Psoas muscle (tissue), 8 donors: ENCODE measurements around the gene MED7. TPM values are rescaled to one million over a fixed set of nuclear protein-coding genes. Genes with fewer than 3 reads are reported as not detected.

Experiments
- ATAC-seq, 4 donors: fragments of 200-7000 bp; cut with Tn5 transposase; one replicate each; pipeline ENCODE4 v1.9.1; 2020; ENCODE audit warnings: moderate library complexity in 3 of 4, mild to moderate bottlenecking in 2 of 4
- DNase-seq, 2 donors: peaks; one replicate each; pipeline ENCODE4 v3.0.0-alpha.2; 2020
- H3K27ac ChIP-seq: fragments of 200-600 bp; one replicate; pipeline ENCODE4 v1.8.0; 2022
- H3K27me3 ChIP-seq, 3 donors: fragments of 200-600 bp in 1 of 3; one replicate each; pipeline versions ENCODE4 v1.6.1 to v1.8.0; 2013 to 2022; ENCODE audit warnings: low read length in 2 of 3, mild to moderate bottlenecking in 2 of 3, moderate library complexity in 1 of 3; ENCODE audit not compliant: insufficient read depth in 3 of 3
- H3K36me3 ChIP-seq, 2 donors: fragments of 200-600 bp in 1 of 2; one replicate each; pipeline versions ENCODE4 v1.6.1 to v1.8.0; 2013 to 2022; ENCODE audit warnings: low read depth in 1 of 2, mild to moderate bottlenecking in 1 of 2, moderate library complexity in 1 of 2; ENCODE audit not compliant: insufficient read depth in 1 of 2
- H3K4me1 ChIP-seq: fragments of 200-600 bp; one replicate; pipeline ENCODE4 v1.8.0; 2022
- H3K4me3 ChIP-seq: fragments of 200-600 bp; one replicate; pipeline ENCODE4 v1.8.0; 2022; ENCODE audit warnings: mild to moderate bottlenecking
- H3K9me3 ChIP-seq: fragments of 200-600 bp; one replicate; pipeline ENCODE4 v1.8.0; 2022
- CTCF ChIP-seq: fragments of 200-600 bp; IDR thresholded peaks from one replicate; pipeline ENCODE4 v1.8.0; 2022; ENCODE audit warnings: antibody characterized with exemption
- WGBS, 3 donors: extraction: QIAGEN DNeasy Blood & Tissue Kit; methylation state at CpG; one replicate each; pipeline versions ENCODE4 v1.1.6 to v1.1.7; 2013; 5-methylcytosine and 5-hydroxymethylcytosine counted together
- intact Hi-C, 2 donors: fragments of 100-400 bp; cut with DNase I; formaldehyde crosslinking; loops; one replicate each; pipeline versions ENCODE4 v1.11.0 to v1.14.2; 2022
- long read RNA-seq, 2 donors: library from polyadenylated mRNA; unstranded; transcript quantifications; one replicate each; pipeline ENCODE4 v2.0.0, GENCODE V29; 2021
- polyA plus RNA-seq, 3 donors: library from polyadenylated mRNA; stranded (reverse); fragments of 200-250 nt; gene quantifications; one replicate each; pipeline ENCODE4 v1.2.3, GENCODE V29; 2013
- total RNA-seq, 4 donors: library from RNA; stranded (reverse); fragmentation: NEBNext Ultra II Directional in 2 of 4; extraction: Animal tissue kit (Norgen Biotek cat#: 25700) in 2 of 4; gene quantifications; one replicate each; pipeline versions ENCODE4 v1.2.1 to v1.2.4, GENCODE V29; 2021 to 2023
- donor health status: healthy with polysubstance abuse.
- donor health status: DM: no; HTN: no; CAD: no; lungs with moderate emphysema.
- donor health status: Bipolar disorder and iron deficiency.
- donor health status: healthy.
- donor health status: DM: yes; HTN: yes; CAD: no.
- donor health status: DM: no; HTN: no; CAD: no.
- donor health status: DM: no; HTN: no; CAD: no.
- donor health status: DM: yes; HTN: yes; CAD: no.

The MED7 gene, protein sequence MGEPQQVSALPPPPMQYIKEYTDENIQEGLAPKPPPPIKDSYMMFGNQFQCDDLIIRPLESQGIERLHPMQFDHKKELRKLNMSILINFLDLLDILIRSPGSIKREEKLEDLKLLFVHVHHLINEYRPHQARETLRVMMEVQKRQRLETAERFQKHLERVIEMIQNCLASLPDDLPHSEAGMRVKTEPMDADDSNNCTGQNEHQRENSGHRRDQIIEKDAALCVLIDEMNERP
- total RNA-seq (10 to 100 TPM; 10.6 to 11.8 (median 11.3) TPM), polyA plus RNA-seq (10 to 100 TPM; 12.9 to 17.5 (median 16.5) TPM)
- long read RNA-seq, donor 1, transcript MED7-201 (2 exons, 2,402 nt): major isoform, 5 of 5 reads
- long read RNA-seq, donor 1, partial matches to known transcripts: 0 of 5 reads
- long read RNA-seq, donor 1, other reads (novel, unspliced or antisense): 0 of 5 reads
- long read RNA-seq, donor 2, transcript MED7-201 (2 exons, 2,402 nt): major isoform, 22 of 29 reads
- long read RNA-seq, donor 2, partial matches to known transcripts: 5 of 29 reads
- long read RNA-seq, donor 2, other reads (novel, unspliced or antisense): 1 of 29 reads

DNA sequence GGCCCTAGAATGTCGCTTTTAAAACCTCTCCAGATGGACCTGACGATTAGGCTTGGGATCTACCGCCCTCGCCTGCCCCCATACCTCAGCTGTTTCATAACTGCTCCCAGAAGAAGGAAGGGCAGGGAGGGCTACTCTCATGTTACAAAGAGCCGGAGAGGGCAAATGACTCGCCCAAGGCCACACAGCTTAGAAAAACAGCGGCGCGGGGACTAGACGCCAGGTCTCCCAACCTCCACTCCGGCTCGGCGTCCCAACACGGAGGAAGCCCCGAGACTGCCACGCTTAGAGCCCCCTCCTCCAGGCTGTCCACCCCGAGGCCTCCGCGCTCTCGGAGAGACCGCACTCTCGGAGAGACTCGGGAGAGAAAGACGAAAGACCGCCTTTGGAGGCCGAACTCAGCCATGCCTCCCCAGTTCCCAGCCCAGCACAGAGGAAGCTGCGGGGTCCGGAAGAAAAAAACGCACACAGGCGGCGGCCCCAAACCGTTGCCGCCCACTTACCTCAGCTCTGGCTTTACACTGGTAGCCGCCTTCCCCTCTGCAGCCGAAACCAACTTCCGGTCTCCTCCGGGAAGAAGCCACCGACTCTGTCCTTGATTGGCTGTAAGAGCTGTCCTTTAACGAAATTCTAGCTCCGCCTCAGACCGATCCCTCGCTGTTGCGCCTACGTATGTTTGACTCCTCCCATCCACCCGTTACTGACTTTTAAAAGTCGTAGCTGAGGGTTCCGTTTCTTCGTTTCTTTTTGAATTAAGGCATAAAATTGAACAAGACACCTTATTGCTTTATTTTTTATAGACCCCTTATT is at the start of gene MED7:
Gene MED7, minus strand, starts transcription at position 549 of the 810 bp plus-strand sequence. CDS start 3,434 bp downstream, outside the sequence.
- 0 to 1% (median 1%) methylated on average over 48 of the region's 48 CpGs for WGBS, 3 donors
- TF ChIP-seq CTCF: no peak
- DNase-seq: peak; percentile 88 to 94
- H3K36me3 ChIP-seq: peaks cover 0 to 18% of the 10 kb centered on the region in 2 donors
- H3K4me3 ChIP-seq: peak within 1 kb of the TSS; percentile 99
- H3K4me1 ChIP-seq: peaks cover 8% of the 10 kb centered on the region
- peak within 1 kb of the TSS; percentile 97 for H3K27ac ChIP-seq
- H3K9me3 ChIP-seq: no peaks in the 10 kb centered on the region
- intact Hi-C loops: loop anchor here in 1 of 2 donors (10.0 kb wide), 1 partner anchor 602 kb away; the partner anchor contains the start of gene LSM11
- ATAC-seq: peak; percentile 98 to 99 (median 99)
- H3K27me3 ChIP-seq: no peaks in the 10 kb centered on the region

DNA sequence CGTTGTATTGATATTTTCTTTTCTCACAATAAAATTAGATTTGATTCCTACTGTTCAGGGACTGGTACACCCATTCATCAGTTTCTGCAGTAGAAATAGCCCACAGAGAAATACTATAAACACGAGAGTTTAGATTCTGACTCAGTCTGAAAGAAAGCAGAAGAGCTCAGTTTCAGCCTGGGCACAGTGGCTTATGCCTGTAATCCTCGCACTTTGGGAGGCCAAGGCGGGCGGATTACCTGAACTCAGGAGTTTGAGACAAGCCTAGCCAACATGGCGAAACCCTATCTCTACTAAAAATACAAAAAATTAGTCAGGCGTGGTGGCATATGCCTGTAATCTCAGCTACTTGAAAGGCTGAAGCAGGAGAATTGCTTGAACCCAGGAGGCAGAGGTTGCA is 46.6 kb upstream of the MED7 start:
- WGBS, 3 donors: 71 to 86% (median 82%) methylated on average over 7 of the region's 7 CpGs
- no peak for TF ChIP-seq CTCF
- ATAC-seq: no peak
- no peaks in the 10 kb centered on the region for H3K9me3 ChIP-seq
- H3K27ac ChIP-seq: no peak overlapping the region
- no peaks in the 10 kb centered on the region for H3K4me1 ChIP-seq
- intact Hi-C loops: no loop called here
- H3K4me3 ChIP-seq: no peak overlapping the region
- no peaks in the 10 kb centered on the region for H3K36me3 ChIP-seq
- DNase-seq: no peak
- H3K27me3 ChIP-seq: peaks cover 0 to 3% (median 2%) of the 10 kb centered on the region in 3 donors

GRCh38 chr5:157188270-157188669 is 45.6 kb upstream of the MED7 start:
- TF ChIP-seq CTCF: no peak
- DNase-seq (no peak), ATAC-seq (no peak)
- H3K27ac ChIP-seq: no peak overlapping the region
- no peaks in the 10 kb centered on the region for H3K36me3 ChIP-seq
- peaks cover 0 to 3% (median 3%) of the 10 kb centered on the region in 3 donors for H3K27me3 ChIP-seq
- H3K4me3 ChIP-seq: no peak overlapping the region
- intact Hi-C loops: no loop called here
- H3K9me3 ChIP-seq: no peaks in the 10 kb centered on the region
- H3K4me1 ChIP-seq: no peaks in the 10 kb centered on the region

DNA sequence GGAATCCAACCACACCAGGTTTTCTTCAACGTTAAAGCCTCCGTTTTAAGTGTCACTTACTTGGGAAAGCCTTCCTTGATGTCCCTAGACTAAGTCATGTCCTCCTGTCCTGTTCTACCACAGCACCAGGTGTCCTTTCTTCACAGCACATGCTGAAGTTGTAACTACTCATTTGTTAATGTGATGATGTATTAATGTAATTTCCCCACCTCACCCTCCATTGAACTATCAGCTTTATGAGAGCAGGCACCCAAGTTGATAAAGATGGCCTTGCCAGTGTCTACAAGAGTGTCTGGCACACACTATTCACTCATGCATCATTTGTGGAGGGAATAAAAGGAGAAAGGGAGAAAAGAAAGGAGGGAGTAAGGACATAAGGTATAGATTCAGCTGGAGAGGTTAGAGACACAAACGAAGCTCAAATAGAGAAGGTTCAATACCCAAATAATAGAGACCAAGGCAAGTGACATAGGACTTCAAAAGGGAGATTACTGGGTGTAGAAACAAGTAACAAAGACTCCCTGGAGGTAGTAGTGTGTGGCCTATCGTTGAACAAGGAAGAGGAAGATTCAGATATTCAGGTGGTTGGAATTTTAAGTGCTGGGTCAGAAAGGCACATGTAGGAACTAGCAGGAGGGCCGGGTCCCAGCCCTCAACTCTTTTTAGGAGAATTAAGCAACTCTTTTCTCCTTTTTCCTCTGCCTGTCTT is 44.5 kb upstream of the MED7 start:
- Histone ChIP-seq H3K27ac (no peak overlapping the region), H3K27me3 (peaks cover 0 to 3% (median 3%) of the 10 kb centered on the region in 3 donors), H3K36me3 (no peaks in the 10 kb centered on the region), H3K4me1 (no peaks in the 10 kb centered on the region), H3K9me3 (no peaks in the 10 kb centered on the region), H3K4me3 (no peak overlapping the region)
- no peak for DNase-seq
- no peak for ATAC-seq
- TF ChIP-seq CTCF: no peak
- WGBS, 3 donors: 61 to 68% (median 63%) methylated on average over 5 of the region's 5 CpGs
- intact Hi-C loops: no loop called here
